Measurements from ENCODE around the gene FAM171A1.

DNA sequence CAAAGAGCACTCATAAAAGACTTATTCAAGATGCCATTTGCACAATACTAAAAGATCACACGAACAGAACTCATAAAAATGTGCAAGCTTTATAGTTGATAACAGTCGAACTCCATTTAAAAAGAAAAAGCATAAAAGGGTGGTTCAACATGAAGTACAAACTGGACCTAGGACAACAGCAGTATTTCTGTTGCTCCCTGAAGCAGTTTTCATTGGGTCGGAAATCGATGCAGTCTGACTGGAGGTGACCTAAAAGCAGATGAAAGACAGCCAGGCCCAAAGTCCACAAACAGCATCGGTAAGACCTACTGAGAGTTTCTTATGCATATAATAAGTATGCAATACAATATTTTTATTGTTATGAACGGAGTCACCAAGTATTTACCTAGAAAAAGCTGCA, 23.9 kb downstream of the FAM171A1 start:
- no peak for TF ChIP-seq POLR2A (IDR thresholded peaks at IDR 0.05; ENCODE audit: low read depth, low read length)
- TF ChIP-seq POLR2AphosphoS5 (IDR thresholded peaks at IDR 0.05; ENCODE audit: low read depth, low read length) = no peak
- TF ChIP-seq POU2F2 (IDR thresholded peaks at IDR 0.05; ENCODE audit: low read depth, low read length) = no peak
- no peak for TF ChIP-seq PAX5 (IDR thresholded peaks at IDR 0.05; ENCODE audit: insufficient read depth, low read length, severe bottlenecking)
- no peak for TF ChIP-seq SPI1 (IDR thresholded peaks at IDR 0.05; ENCODE audit: low read depth, low read length)

Measured in GM12891 (cell line).